Endothelial cell of umbilical vein (primary cell): ENCODE results near the gene DDIT3. TPM values are rescaled to one million over a fixed set of nuclear protein-coding genes. Genes with fewer than 3 reads are reported as not detected.

Experiments
- BruUV-seq: library from RNA; stranded (reverse); fragments of 400-500 nt; replicated peaks from 2 replicates; lab custom pipeline; 2021; lab: Mats Ljungman, UMichigan
- CTCF ChIA-PET: fragments of 300-600, 350-600 bp; sonication (Branson Sonifier 250); formaldehyde crosslinking; loops from one replicate; lab custom pipeline; 2021; ENCODE audit warnings: antibody characterized with exemption, inconsistent platforms; lab: Charles Lee
- POLR2A ChIA-PET: fragments of 300-600, 350-600 bp; sonication (Branson Sonifier 250); formaldehyde crosslinking; loops from one replicate; lab custom pipeline; 2021; ENCODE audit warnings: antibody characterized with exemption, inconsistent platforms; lab: Charles Lee
- DNase-seq: peaks from one replicate; pipeline ENCODE4 v3.0.0-alpha.2; 2011; ENCODE audit warnings: low read depth, low spot score
- FAIRE-seq: peaks from 2 replicates; lab custom pipeline; 2011; peaks lifted over from hg19 to GRCh38; lab: Jason Lieb, UNC
- H2AFZ ChIP-seq: 2 replicates; pipeline ENCODE4 v1.6.0; 2012; ENCODE audit warnings: low read depth, low read length, control low read depth, inconsistent platforms
- H3K27ac ChIP-seq: 2 replicates; pipeline ENCODE4 v1.5.1; 2011; ENCODE audit warnings: low read depth, mild to moderate bottlenecking, control low read depth, low read length, moderate library complexity; ENCODE audit not compliant: insufficient read depth
- H3K27me3 ChIP-seq, 2 experiments: 2 replicates each; pipeline versions ENCODE4 v1.6.0 to v1.6.1; 2011; ENCODE audit warnings: low read length in 2 of 2, mixed read lengths in 1 of 2; ENCODE audit not compliant: control insufficient read depth in 2 of 2, insufficient read depth in 2 of 2
- H3K36me3 ChIP-seq, 2 experiments: 2 replicates in 1 of 2; 3 replicates in 1 of 2; pipeline ENCODE4 v1.5.1; 2011; ENCODE audit warnings: low read length in 2 of 2, mild to moderate bottlenecking in 1 of 2, moderate library complexity in 1 of 2; ENCODE audit not compliant: control insufficient read depth in 2 of 2, insufficient read depth in 2 of 2; ENCODE audit errors: extremely low read depth in 1 of 2
- H3K4me1 ChIP-seq: 3 replicates; pipeline ENCODE4 v1.5.1; 2011; ENCODE audit warnings: mild to moderate bottlenecking, low read length; ENCODE audit not compliant: control insufficient read depth, insufficient read depth; ENCODE audit errors: extremely low read depth
- H3K4me2 ChIP-seq: 2 replicates; pipeline ENCODE4 v1.6.1; 2011; ENCODE audit warnings: low read length, control low read depth, mixed read lengths; ENCODE audit not compliant: insufficient read depth
- H3K4me3 ChIP-seq, 3 experiments: fragments of 200-600 bp in 1 of 3; sonication (generic), shearing (Covaris generic) in 1 of 3; replicated peaks in 1 of 3; 2 replicates each; pipeline ENCODE4 v1.5.1; 2011 to 2016; ENCODE audit warnings: control low read depth in 3 of 3, low read length in 3 of 3, mild to moderate bottlenecking in 2 of 3, inconsistent platforms in 1 of 3, low read depth in 1 of 3, moderate library complexity in 1 of 3; ENCODE audit not compliant: insufficient read depth in 1 of 3
- H3K79me2 ChIP-seq: 2 replicates; pipeline ENCODE4 v1.6.0; 2012; ENCODE audit warnings: low read length, inconsistent platforms; ENCODE audit not compliant: control insufficient read depth, insufficient read depth
- H3K9ac ChIP-seq: replicated peaks from 2 replicates; pipeline ENCODE3; 2011; ENCODE audit warnings: low read length, control low read depth; ENCODE audit not compliant: insufficient read depth; ENCODE audit errors: extremely low read depth
- H3K9me1 ChIP-seq: replicated peaks from 3 replicates; pipeline ENCODE4 v1.6.0; 2011; ENCODE audit warnings: mild to moderate bottlenecking, low read length; ENCODE audit not compliant: control insufficient read depth, insufficient read depth; ENCODE audit errors: extremely low read depth
- H3K9me3 ChIP-seq: replicated peaks from 2 replicates; pipeline ENCODE4 v1.5.1; 2012; ENCODE audit warnings: low read length, inconsistent platforms; ENCODE audit not compliant: control insufficient read depth, insufficient read depth
- H4K20me1 ChIP-seq: replicated peaks from 2 replicates; pipeline ENCODE3; 2011; ENCODE audit warnings: mild to moderate bottlenecking, low read length; ENCODE audit not compliant: control insufficient read depth, insufficient read depth; ENCODE audit errors: extremely low read depth
- CTCF ChIP-seq, 2 donors: IDR thresholded peaks; 1 replicate in 1 of 2; 2 replicates in 1 of 2; pipeline ENCODE4 v1.5.1; 2011; ENCODE audit warnings: low read length in 2 of 2, mild to moderate bottlenecking in 2 of 2, moderate library complexity in 2 of 2, control low read depth in 1 of 2, inconsistent platforms in 1 of 2, low read depth in 1 of 2; ENCODE audit not compliant: insufficient read depth in 1 of 2; ENCODE audit errors: extremely low read depth in 1 of 2
- EZH2 ChIP-seq: IDR thresholded peaks from 2 replicates; pipeline ENCODE4 v1.6.1; 2012; ENCODE audit warnings: borderline replicate concordance, low read depth, mild to moderate bottlenecking, moderate library complexity, low read length, inconsistent platforms; ENCODE audit not compliant: severe bottlenecking
- FOS ChIP-seq: IDR thresholded peaks from 2 replicates; pipeline ENCODE4 v1.6.1; 2011; ENCODE audit warnings: mild to moderate bottlenecking, low read length, moderate library complexity, borderline replicate concordance; ENCODE audit not compliant: insufficient read depth
- GATA2 ChIP-seq: IDR thresholded peaks from 2 replicates; pipeline ENCODE4 v1.7.0; 2011; ENCODE audit warnings: low read depth, mild to moderate bottlenecking, moderate library complexity, mixed read lengths, low read length; ENCODE audit not compliant: insufficient read length, insufficient read depth
- JUN ChIP-seq: IDR thresholded peaks from 2 replicates; pipeline ENCODE4 v1.6.1; 2011; ENCODE audit warnings: borderline replicate concordance, low read depth; ENCODE audit not compliant: insufficient read length, insufficient read depth
- MAX ChIP-seq: IDR thresholded peaks from 2 replicates; pipeline ENCODE4 v1.6.1; 2011; ENCODE audit not compliant: insufficient read depth, insufficient read length
- MYC ChIP-seq: IDR thresholded peaks from one replicate; pipeline ENCODE4 v1.6.1; 2011; ENCODE audit warnings: mild to moderate bottlenecking, low read depth, low read length
- POLR2A ChIP-seq: IDR thresholded peaks from 2 replicates; pipeline ENCODE4 v1.6.1; 2012; ENCODE audit warnings: low read depth, mild to moderate bottlenecking, control low read depth, low read length
- POLR2AphosphoS5 ChIP-seq: IDR thresholded peaks from 2 replicates; pipeline ENCODE4 v1.6.1; 2012; ENCODE audit warnings: low read depth, mild to moderate bottlenecking, control low read depth, low read length, moderate library complexity; ENCODE audit not compliant: insufficient read depth
- dilution Hi-C: fragments of 300-500 bp; cut with MboI; formaldehyde crosslinking; loops from one replicate; pipeline ENCODE4 v1.15.0; 2019; ENCODE audit warnings: low sequenced_read_pairs; ENCODE audit not compliant: extremely low pct_ligation_motif_present
- intact Hi-C: fragments of 100-400 bp; cut with micrococcal nuclease; formaldehyde crosslinking; loops from one replicate; pipeline ENCODE4 v1.10.0; 2022
- polyA plus RNA-seq, 4 experiments: library from polyadenylated mRNA; depleted of rRNA in 3 of 4; stranded (reverse) in 3 of 4; unstranded in 1 of 4; fragments of >200 nt; gene quantifications; 2 replicates each; pipeline versions ENCODE4 v1.2.1 to v1.2.3, GENCODE V29; 2011 to 2012; ENCODE audit warnings: missing spikeins in 1 of 4
- total RNA-seq: library from RNA; stranded (reverse); gene quantifications from 2 replicates; pipeline ENCODE4 v1.2.3, GENCODE V29; 2021

The DDIT3 gene
- total and polyA plus RNA-seq, 2 donors (not counting 3 experiments of a cell fraction or from before 2014, with no cell fraction given): 13.7 to 22.0 TPM

- no peak overlapping the region for H3K4me2 ChIP-seq
- peaks cover 6% of the 10 kb centered on the region for H3K4me1 ChIP-seq
- H3K79me2 ChIP-seq: peaks cover 2% of the 10 kb centered on the region
- H3K27me3 ChIP-seq: no peaks in the 10 kb centered on the region
- TF ChIP-seq FOS: no peak
- no peak for TF ChIP-seq MYC
- no peak for TF ChIP-seq EZH2
- TF ChIP-seq GATA2: no peak
- no peak for TF ChIP-seq MAX
- TF ChIP-seq POLR2A: no peak
- no peak for TF ChIP-seq CTCF (IDR thresholded peaks at IDR 0.05; ENCODE audit: extremely low read depth in 1 of 2, insufficient read depth in 1 of 2, low read depth in 1 of 2, low read length in 2 of 2)
- no peak for TF ChIP-seq JUN
- TF ChIP-seq POLR2AphosphoS5: no peak
- H3K9ac ChIP-seq: no peak overlapping the region
- H4K20me1 ChIP-seq: no peaks in the 10 kb centered on the region
- no TSS peak for BruUV-seq
- POLR2A ChIA-PET: interaction anchor here (0.7 kb wide), 1 partner anchor 1152 kb away, joined by 3 read pairs; no protein-coding TSS in a partner anchor
- intact Hi-C loops: no loop called here
- no peak overlapping the region for H2AFZ ChIP-seq
- H3K36me3 ChIP-seq: peaks cover 9 to 24% of the 10 kb centered on the region in 2 experiments
- no peaks in the 10 kb centered on the region for H3K9me1 ChIP-seq
- CTCF ChIA-PET: interaction anchor here (1.3 kb wide), 1 partner anchor 13 kb away, joined by 4 read pairs; no protein-coding TSS in a partner anchor
- no peak overlapping the region for H3K27ac ChIP-seq
- H3K4me3 ChIP-seq: no peak overlapping the region
- DNase-seq (no peak), FAIRE-seq (no peak)
- dilution Hi-C loops: no loop called here
- H3K9me3 ChIP-seq: no peaks in the 10 kb centered on the region
These were observed 18.9 kb upstream of the DDIT3 start for GRCh38 chr12:57539134-57539768.
